ENCODE data around the gene GLRX3.

GRCh38 chr10:130160775-130161174, 24.6 kb downstream of the GLRX3 start:
- TF ChIP-seq POLR2A (IDR thresholded peaks at IDR 0.05): no peak
- no peak for TF ChIP-seq CTCF (IDR thresholded peaks at IDR 0.05 in 4 of 5, conservative IDR thresholded peaks at IDR 0.05 in 1 of 5)

Data from gastrocnemius medialis (tissue), 4 donors.